Hepatocyte (in vitro differentiated cells): ENCODE results near the gene CMTM3. TPM values are rescaled to one million over a fixed set of nuclear protein-coding genes. Genes with fewer than 3 reads are reported as not detected.

Experiments
- DNase-seq: peaks from one replicate; pipeline ENCODE4 v3.0.0-alpha.2; 2016; ENCODE audit warnings: low spot score
- H2AFZ ChIP-seq: fragments of 200-600 bp; sonication (generic); 2 replicates; pipeline ENCODE4 v1.6.0; 2016; ENCODE audit warnings: antibody characterized with exemption, mild to moderate bottlenecking
- H3K27ac ChIP-seq: fragments of 200-600 bp; sonication (generic); 2 replicates; pipeline ENCODE4 v1.5.1; 2016; ENCODE audit warnings: mild to moderate bottlenecking
- H3K27me3 ChIP-seq: fragments of 200-600 bp; sonication (generic); 2 replicates; pipeline ENCODE4 v1.6.1; 2016
- H3K36me3 ChIP-seq: fragments of 200-600 bp; sonication (generic); replicated peaks from 2 replicates; pipeline ENCODE4 v1.5.1; 2016; ENCODE audit warnings: low read depth; ENCODE audit not compliant: insufficient read depth
- H3K4me1 ChIP-seq: fragments of 200-600 bp; sonication (generic); 2 replicates; pipeline ENCODE4 v1.5.1; 2016; ENCODE audit warnings: mild to moderate bottlenecking, moderate library complexity; ENCODE audit not compliant: insufficient read depth
- H3K4me2 ChIP-seq: fragments of 200-600 bp; sonication (generic); 2 replicates; pipeline ENCODE4 v1.6.0; 2016
- H3K4me3 ChIP-seq: fragments of 200-600 bp; sonication (generic); 2 replicates; pipeline ENCODE4 v1.5.1; 2016; ENCODE audit warnings: mild to moderate bottlenecking
- H3K79me2 ChIP-seq: fragments of 200-600 bp; sonication (generic); 2 replicates; pipeline ENCODE4 v1.6.0; 2017; ENCODE audit warnings: mild to moderate bottlenecking
- H3K9me2 ChIP-seq: fragments of 200-600 bp; sonication (generic); replicated peaks from 2 replicates; pipeline ENCODE4 v1.6.0; 2017; ENCODE audit warnings: mild to moderate bottlenecking; ENCODE audit not compliant: insufficient read depth
- H3K9me3 ChIP-seq: fragments of 200-600 bp; sonication (generic); 2 replicates; pipeline ENCODE4 v1.5.1; 2016; ENCODE audit warnings: low read depth, mild to moderate bottlenecking
- H4K20me1 ChIP-seq: fragments of 200-600 bp; sonication (generic); 2 replicates; pipeline ENCODE4 v1.6.0; 2016; ENCODE audit warnings: mild to moderate bottlenecking; ENCODE audit not compliant: insufficient read depth, poor library complexity, severe bottlenecking
- CTCF ChIP-seq: fragments of 200-600 bp; sonication (generic); IDR thresholded peaks from 2 replicates; pipeline ENCODE4 v1.5.1; 2016; ENCODE audit warnings: antibody characterized with exemption, mild to moderate bottlenecking; ENCODE audit not compliant: poor library complexity
- EZH2 ChIP-seq: fragments of 200-600 bp; sonication (generic); IDR thresholded peaks from 2 replicates; pipeline ENCODE4 v1.6.1; 2016; ENCODE audit warnings: antibody characterized with exemption, mild to moderate bottlenecking, borderline replicate concordance
- EZH2phosphoT487 ChIP-seq: fragments of 200-600 bp; sonication (generic); IDR thresholded peaks from one replicate; pipeline ENCODE4 v1.6.1; 2018; ENCODE audit warnings: antibody characterized with exemption, mild to moderate bottlenecking, low read depth, moderate library complexity; ENCODE audit not compliant: unreplicated experiment, severe bottlenecking
- WGBS: methylation state at CpG from one replicate; pipeline ENCODE4 v1.1.6; 2016; ENCODE audit warnings: low lambda C conversion rate; ENCODE audit errors: missing lambda C conversion rate; 5-methylcytosine and 5-hydroxymethylcytosine counted together
- polyA plus RNA-seq: library from polyadenylated mRNA; unstranded; fragments of >200 nt; fragmentation: Nextera tagmentation; extraction: Ambion mirVana; gene quantifications from 2 replicates; pipeline ENCODE4 v1.2.1, GENCODE V29; 2016
- total RNA-seq: library from RNA; depleted of rRNA; stranded (reverse); fragments of >200 nt; gene quantifications from 2 replicates; pipeline ENCODE4 v1.2.3, GENCODE V29; 2014

Gene CMTM3
- total and polyA plus RNA-seq, 2 experiments from 2014 or later: 32.5 to 55.1 TPM

- no peak overlapping the region for H3K27ac ChIP-seq
- no peaks in the 10 kb centered on the region for H3K4me1 ChIP-seq
These were observed 44.7 kb downstream of the CMTM3 start for GRCh38 chr16:66649167-66649566.

GRCh38 chr16:66649636-66650205 is 45.2 kb downstream of the CMTM3 start:
- H3K27me3 ChIP-seq: no peaks in the 10 kb centered on the region
- WGBS: 80% methylated on average over 9 of the region's 9 CpGs
- no peaks in the 10 kb centered on the region for H3K9me2 ChIP-seq
- H3K27ac ChIP-seq: no peak overlapping the region
- H3K79me2 ChIP-seq: peaks cover 87% of the 10 kb centered on the region
- H2AFZ ChIP-seq: no peak overlapping the region
- H3K4me1 ChIP-seq: no peaks in the 10 kb centered on the region
- H3K4me2 ChIP-seq: no peak overlapping the region
- no peaks in the 10 kb centered on the region for H3K36me3 ChIP-seq
- peak; percentile 20 for DNase-seq
- no peaks in the 10 kb centered on the region for H3K9me3 ChIP-seq
- H3K4me3 ChIP-seq: no peak overlapping the region
- TF ChIP-seq CTCF (no peak), EZH2 (no peak), EZH2phosphoT487 (no peak)
- peaks cover 13% of the 10 kb centered on the region for H4K20me1 ChIP-seq

More at GRCh38 chr16:66649167-66649566, 44.7 kb downstream of the CMTM3 start:
- Histone ChIP-seq H4K20me1 (peaks cover 13% of the 10 kb centered on the region), H3K79me2 (peaks cover 86% of the 10 kb centered on the region), H3K9me3 (no peaks in the 10 kb centered on the region), H3K9me2 (no peaks in the 10 kb centered on the region), H3K36me3 (no peaks in the 10 kb centered on the region), H3K4me3 (no peak overlapping the region), H2AFZ (no peak overlapping the region), H3K27me3 (no peaks in the 10 kb centered on the region), H3K4me2 (no peak overlapping the region)
- no peak for DNase-seq
- WGBS: 100% methylated on average over 2 of the region's 2 CpGs
- TF ChIP-seq EZH2phosphoT487 (no peak), EZH2 (no peak), CTCF (no peak)

- H3K9me3 ChIP-seq: no peaks in the 10 kb centered on the region
- no peaks in the 10 kb centered on the region for H3K4me1 ChIP-seq
- no peak overlapping the region for H3K27ac ChIP-seq
- H3K27me3 ChIP-seq: no peaks in the 10 kb centered on the region
- H3K4me2 ChIP-seq: peak overlapping the region; percentile 69
- TF ChIP-seq EZH2 (no peak), EZH2phosphoT487 (no peak), CTCF (peak; percentile 93)
- H4K20me1 ChIP-seq: peaks cover 13% of the 10 kb centered on the region
- WGBS: 28% methylated on average over 18 of the region's 18 CpGs
- peak overlapping the region; percentile 13 for H2AFZ ChIP-seq
- peaks cover 88% of the 10 kb centered on the region for H3K79me2 ChIP-seq
- H3K9me2 ChIP-seq: no peaks in the 10 kb centered on the region
- peak; percentile 91 for DNase-seq
- H3K36me3 ChIP-seq: no peaks in the 10 kb centered on the region
- no peak overlapping the region for H3K4me3 ChIP-seq
These were observed 46.4 kb downstream of the CMTM3 start for GRCh38 chr16:66650707-66651473.
